Coronary artery (tissue), 2 donors: Measurements from ENCODE around the gene UPP2.

Experiments used
- DNase-seq: peaks from one replicate; pipeline ENCODE4 v3.0.0-alpha.2; 2017; ENCODE audit warnings: low spot score
- H3K27ac ChIP-seq, 2 donors: fragments of 200-600 bp; sonication (generic); one replicate each; pipeline ENCODE4 v1.5.1; 2016 to 2019
- H3K4me3 ChIP-seq: fragments of 200-600 bp; sonication (generic); 2 replicates; pipeline ENCODE4 v1.5.1; 2016; ENCODE audit warnings: mild to moderate bottlenecking, moderate library complexity
- CTCF ChIP-seq: fragments of 200-600 bp; sonication (generic); IDR thresholded peaks from one replicate; pipeline ENCODE4 v1.5.1; 2019; ENCODE audit warnings: antibody characterized with exemption

The UPP2 gene

DNA sequence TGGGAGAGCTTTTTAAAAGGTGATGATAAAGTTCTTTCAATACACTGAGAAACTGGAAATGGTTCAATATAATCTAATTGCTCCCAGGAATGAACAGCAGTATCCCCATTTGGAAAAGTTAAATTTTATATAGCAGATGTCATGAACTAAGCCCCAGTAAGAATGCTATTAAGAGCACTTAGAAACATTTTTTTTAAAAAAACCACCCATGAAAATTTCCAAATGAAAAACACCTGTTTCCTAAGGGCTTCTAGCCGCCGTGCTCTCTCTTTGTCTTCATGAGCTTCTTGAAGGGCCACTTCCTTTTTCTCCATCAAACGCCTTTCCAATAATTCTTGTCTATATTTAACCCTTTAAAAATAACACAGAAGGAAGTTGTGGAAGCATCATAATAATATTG, 77.0 kb downstream of the UPP2 start:
- Histone ChIP-seq H3K4me3 (no peak overlapping the region), H3K27ac (no peak overlapping the region)
- no peak for TF ChIP-seq CTCF
- DNase-seq = no peak

- no peak for DNase-seq
- Histone ChIP-seq H3K27ac (no peak overlapping the region), H3K4me3 (no peak overlapping the region)
- no peak for TF ChIP-seq CTCF
These were observed 78.0 kb downstream of the UPP2 start for GRCh38 chr2:158179660-158180059.

DNA sequence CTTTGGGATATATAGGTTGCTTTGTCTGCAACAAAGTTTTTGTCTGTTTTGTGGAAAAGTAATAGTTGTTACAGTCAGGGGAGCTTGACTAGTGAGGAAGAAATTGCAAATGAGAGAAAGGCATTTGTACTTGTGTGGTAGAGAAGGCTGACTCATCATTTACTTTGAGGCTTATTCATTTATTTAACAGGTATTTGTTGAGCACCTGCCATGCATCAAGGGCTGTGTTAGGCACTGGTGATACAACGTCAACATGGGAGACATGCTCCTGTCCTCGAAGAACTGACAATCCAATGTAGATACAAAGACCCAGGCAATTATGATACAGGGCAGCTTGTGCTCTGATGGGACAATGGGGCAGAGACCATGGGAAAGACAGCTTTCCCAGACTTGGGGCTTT, 79.5 kb downstream of the UPP2 start:
- TF ChIP-seq CTCF = no peak
- DNase-seq = no peak
- no peak overlapping the region for H3K4me3 ChIP-seq
- no peak overlapping the region for H3K27ac ChIP-seq

DNA sequence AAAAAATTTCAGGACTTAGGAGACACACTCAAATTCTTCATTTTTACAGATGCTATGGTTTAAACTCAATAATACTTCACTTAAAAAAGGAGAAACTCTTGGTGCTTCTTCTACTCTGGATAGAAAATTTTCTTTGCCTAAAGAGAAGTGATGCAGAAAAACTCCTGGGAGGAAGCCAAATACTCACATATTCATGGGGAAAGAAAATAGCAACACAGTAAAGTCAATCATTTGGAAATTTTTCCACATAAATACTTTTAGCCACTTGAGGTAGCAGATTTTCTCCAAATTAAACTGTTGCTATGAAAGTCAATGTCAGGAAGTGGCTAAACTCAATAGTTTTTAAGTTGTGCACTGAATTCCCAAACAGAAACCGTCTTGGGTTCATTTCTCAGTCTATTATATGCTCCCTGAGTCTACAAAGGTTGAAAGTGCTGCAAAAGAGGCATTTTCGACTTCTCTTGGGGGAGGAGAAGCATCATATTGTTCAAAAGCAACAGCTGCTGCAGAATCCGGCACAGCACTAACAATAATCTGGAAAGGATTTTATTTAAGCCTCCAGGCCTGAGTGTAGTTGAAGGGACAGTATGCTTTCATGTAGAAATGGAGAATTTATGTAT, 81.1 kb downstream of the UPP2 start:
- no peak for DNase-seq
- no peak for TF ChIP-seq CTCF
- no peak overlapping the region for H3K27ac ChIP-seq
- H3K4me3 ChIP-seq = no peak overlapping the region

DNA sequence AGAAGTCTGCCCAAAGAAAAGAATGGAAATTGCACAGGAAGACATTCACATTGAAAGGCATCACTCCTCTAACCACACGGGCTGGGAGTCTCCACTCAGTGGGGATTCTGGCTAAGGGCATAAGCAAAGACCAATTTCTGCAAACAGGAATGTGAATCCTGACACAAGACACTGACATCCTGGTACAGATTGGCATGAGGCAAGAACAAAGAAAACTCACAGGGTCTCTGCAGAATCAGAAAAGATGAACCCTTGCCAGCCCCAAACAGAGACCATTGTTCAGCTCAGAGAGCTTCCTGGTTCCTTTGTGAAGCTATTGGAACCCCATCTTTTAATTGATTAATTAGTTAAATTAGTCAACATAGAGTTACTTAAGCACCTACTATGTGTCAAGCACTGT, 82.3 kb downstream of the UPP2 start:
- DNase-seq = no peak
- no peak for TF ChIP-seq CTCF
- Histone ChIP-seq H3K27ac (no peak overlapping the region), H3K4me3 (no peak overlapping the region)

DNA sequence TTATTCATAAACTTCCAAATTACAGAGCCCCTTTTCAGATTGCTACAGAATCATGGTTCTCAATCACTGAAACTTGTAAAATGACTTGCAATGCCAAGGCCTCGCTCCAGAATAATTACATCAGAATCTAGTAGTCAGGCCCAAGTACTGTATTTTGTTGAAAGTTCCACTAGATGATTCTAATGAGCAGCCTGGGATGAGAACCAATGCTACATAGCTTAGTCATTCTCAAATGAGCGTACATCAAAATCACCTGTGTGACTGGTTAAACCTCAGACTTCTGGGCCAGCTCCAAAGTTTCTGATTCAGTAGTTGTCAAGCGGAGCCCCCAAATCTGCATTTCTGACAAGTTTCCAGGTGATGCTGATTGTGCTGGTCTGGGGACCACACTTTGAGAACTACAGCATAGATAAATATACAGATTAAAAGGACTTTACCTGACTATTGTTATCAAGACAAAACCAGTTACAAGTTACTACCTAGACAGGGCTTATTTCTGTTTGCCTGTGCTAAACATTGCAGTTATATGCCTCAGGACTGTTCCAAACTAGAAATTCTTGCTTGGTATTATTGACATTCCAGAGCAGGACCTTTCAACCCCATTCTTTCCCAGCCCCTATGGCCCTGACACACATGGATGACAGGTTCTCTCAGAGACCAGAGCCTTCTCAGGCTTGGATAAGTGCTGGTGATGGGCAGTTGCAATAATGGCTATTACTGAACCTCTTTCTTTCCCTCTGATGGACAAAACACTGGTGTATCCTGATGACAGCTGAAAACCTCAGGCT, 83.1 kb downstream of the UPP2 start:
- no peak overlapping the region for H3K4me3 ChIP-seq
- no peak overlapping the region for H3K27ac ChIP-seq
- no peak for TF ChIP-seq CTCF
- DNase-seq = no peak
